ENCODE data around the gene APC. TPM values are rescaled to one million over a fixed set of nuclear protein-coding genes. Genes with fewer than 3 reads are reported as not detected.
A peak's percentile ranks its signal among the peaks of the same experiment; 100 is the strongest.

The APC gene
- total RNA-seq, 2 donors from 2014 or later: 17.4 to 24.5 TPM

DNA sequence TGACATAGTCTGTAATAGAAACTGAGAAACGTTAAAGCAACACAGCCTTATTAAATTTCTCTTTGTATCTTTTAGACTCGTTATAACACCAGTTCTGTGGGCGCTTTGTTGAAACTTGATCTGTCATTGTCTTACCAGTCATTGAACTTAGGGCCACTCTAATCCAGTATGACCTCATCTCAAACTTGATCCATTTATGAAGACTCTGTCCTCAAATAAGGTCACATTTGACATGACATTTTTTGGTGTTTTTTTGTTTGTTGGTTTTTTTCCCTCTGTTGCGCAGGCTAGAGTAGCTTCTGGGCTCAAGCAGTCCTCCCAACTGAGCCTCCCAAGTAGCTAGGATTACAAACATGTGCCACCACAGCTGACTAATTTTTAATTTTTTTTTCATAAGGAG, 5.9 kb downstream of the APC start:
- peaks cover 0 to 4% of the 10 kb centered on the region in 2 donors for H3K9me3 Mint-ChIP-seq
- ATAC-seq (no peak), DNase-seq (ENCODE audit: low spot score in 2 of 2) (no peak)
- peaks cover 0 to 5% of the 10 kb centered on the region in 2 donors for H3K36me3 Mint-ChIP-seq
- no peak overlapping the region for H3K27ac Mint-ChIP-seq

DNA sequence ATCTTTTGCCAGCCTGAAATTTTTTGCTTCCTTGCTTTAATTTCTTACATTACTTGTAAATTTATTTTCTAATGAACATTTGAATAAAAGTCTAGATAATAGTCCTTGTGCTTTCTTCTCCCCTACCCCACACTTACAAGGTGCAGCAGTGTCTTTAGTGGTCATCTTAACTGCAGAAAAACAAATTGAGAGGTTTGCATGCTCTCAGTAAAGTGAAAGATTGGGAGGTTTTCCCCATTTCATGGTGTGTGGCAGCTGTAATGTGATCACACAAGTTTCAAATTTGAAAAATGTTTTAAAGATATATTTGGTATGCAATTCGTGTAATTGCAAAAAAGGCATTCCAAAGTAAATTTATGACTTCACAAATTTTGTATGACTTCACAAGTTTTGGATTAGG, 14.7 kb downstream of the APC start:
- no peak for DNase-seq (ENCODE audit: low spot score in 2 of 2)
- Mint-ChIP-seq H3K9me3 (no peaks in the 10 kb centered on the region), H3K27ac (peak overlapping the region in 1 of 2 donors; percentile 24), H3K36me3 (no peaks in the 10 kb centered on the region)
- ATAC-seq: no peak

DNA sequence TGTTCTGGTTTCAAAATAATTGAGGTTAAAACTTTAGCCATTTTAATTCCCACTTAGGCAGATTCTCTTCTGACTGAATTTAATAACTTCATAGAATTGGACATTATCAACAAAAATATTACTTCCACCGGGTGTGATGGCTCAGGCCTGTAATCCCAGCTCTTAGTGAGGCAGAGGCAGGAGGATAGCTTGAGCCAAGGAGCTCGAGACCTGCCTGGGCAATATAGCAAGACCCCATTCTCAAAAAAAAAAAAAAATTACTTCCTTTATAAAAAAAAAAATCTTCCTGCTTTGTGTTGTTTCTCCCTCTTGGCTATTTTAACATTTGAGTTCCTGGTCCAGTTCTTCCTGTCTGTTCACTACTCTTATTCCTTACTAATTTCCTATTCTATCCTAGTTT, 18.0 kb downstream of the APC start:
- no peaks in the 10 kb centered on the region for H3K36me3 Mint-ChIP-seq
- DNase-seq (ENCODE audit: low spot score in 2 of 2) (no peak), ATAC-seq (no peak)
- no peak overlapping the region for H3K27ac Mint-ChIP-seq
- H3K9me3 Mint-ChIP-seq: no peaks in the 10 kb centered on the region

DNA sequence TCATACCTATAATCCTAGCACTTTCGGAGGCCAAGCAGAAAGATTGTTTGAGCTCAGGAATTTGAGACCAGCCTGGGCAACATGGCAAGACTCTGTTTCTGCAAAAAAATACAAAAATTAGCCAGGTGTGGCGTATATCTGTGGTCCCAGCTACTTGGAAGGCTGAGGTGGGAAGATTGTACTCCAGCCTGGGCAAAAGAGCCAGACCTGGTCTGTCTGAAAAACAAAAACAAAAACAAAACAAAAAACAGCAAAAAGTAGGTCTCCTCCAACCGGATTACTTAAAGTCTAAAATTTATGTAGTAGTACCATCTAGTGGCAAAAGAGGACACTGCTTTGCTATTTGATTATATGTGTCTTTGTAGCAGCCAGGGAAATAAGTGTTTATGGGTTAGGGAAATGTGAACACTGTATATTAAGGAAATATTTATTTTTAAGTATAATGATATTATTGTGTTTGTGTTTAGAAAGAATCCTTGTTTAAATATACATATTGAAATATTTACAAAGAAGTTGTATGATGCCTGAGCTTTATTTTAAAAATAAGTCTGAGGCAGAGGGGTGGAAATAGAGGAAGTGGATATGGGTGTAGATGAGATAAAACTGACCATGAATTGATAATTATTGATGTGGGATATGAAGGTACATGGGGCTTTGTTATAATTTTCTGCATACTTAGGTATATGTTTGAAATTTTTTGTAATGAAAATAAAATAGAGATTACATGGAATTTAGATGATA, 20.0 kb downstream of the APC start:
- H3K27ac Mint-ChIP-seq: no peak overlapping the region
- ATAC-seq (peak; percentile 60 to 64), DNase-seq (ENCODE audit: low spot score in 2 of 2) (no peak)
- H3K9me3 Mint-ChIP-seq: no peaks in the 10 kb centered on the region
- H3K36me3 Mint-ChIP-seq: no peaks in the 10 kb centered on the region

DNA sequence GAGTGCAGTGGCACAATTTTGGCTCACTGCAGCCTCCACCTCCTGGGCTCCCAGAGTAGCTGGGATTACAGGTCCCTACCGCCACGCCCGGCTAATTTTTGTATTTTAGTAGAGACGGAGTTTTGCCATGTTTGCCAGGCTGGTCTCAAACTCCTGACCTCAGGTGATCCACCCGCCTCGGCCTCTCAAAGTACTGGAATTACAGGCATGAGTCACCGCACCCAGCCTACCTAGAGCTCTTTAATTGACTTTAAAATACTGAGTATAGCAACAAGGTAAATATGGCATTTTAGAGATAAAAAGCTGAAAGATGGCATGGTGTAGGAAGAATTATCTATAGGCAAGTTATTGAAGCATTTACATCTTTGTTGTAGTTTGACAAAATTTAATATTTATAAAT, 21.0 kb downstream of the APC start:
- Mint-ChIP-seq H3K9me3 (no peaks in the 10 kb centered on the region), H3K27ac (no peak overlapping the region), H3K36me3 (no peaks in the 10 kb centered on the region)
- no peak for ATAC-seq
- no peak for DNase-seq (ENCODE audit: low spot score in 2 of 2)

DNA sequence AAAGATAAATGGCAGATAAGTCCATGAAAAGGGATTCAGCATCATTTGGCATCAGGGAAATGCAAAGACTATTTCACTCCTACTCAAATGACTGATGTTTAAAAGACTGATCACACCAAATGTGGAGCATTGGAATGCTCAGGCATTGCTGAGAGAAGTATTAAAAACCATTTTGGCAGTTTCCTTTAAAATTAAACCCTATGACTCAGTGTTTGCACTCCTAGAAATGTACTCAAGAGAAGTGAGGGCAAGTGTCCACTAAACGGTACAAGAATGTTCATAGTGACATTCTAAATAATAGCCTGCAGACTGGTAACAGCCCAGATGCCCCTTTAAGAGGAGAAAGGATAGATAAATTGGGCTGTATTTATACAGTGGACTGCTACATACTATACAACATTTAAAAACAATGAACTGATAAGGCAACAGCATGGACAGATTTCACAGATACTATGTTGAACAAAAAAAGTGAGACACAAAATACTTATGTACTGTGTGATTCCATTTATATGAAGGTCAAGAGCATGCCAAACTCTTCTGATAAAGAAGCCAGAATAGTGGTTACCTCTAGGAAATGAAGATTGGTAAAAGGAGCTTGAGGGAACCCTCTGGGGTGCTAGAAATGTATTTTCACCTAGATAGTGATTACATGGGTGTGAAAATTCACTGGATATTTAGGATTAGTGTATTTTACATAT, 24.6 kb downstream of the APC start:
- Mint-ChIP-seq H3K9me3 (no peaks in the 10 kb centered on the region), H3K27ac (no peak overlapping the region), H3K36me3 (no peaks in the 10 kb centered on the region)
- ATAC-seq (no peak), DNase-seq (ENCODE audit: low spot score in 2 of 2) (no peak)

DNA sequence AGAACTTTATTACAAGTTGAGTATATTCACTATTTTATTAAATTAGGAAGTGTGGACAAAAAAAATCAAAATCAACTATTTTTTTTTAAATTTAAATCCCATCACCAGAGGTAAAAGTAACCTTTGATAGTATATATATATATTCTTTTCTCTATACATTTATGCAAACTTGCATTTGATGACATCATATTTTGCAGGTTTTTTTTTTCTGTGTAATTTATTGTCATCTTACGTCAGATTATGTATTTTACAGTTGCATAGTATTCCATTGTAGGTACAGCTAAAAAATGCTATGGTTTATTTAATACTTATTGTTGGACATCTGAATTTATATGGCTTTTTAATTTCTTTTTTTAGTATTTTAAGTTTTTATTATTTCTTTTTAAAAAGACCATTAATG, 25.5 kb downstream of the APC start:
- Mint-ChIP-seq H3K9me3 (no peaks in the 10 kb centered on the region), H3K36me3 (no peaks in the 10 kb centered on the region), H3K27ac (no peak overlapping the region)
- ATAC-seq: no peak
- no peak for DNase-seq (ENCODE audit: low spot score in 2 of 2)

DNA sequence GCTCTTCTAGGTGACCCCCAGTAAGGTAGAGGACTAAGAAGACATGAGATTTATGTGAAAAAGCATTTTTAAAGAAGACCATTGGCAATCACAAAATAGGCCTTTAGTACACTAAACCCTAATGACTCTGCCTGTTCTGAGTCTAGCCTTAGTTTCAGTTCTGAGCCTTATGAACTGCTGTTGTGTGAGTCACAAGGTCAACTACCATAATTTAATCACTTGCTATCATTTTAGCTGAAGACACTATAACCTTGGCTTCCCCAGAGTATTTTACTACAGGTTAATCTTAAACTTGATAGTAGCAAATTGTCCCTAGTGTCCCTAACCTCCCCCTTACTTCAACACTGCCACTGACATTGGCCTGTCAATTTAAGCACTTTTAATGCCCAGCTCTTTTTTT, 34.4 kb downstream of the APC start:
- H3K36me3 Mint-ChIP-seq: no peaks in the 10 kb centered on the region
- peak overlapping the region; percentile 29 to 39 for H3K27ac Mint-ChIP-seq
- ATAC-seq (peak; percentile 61 to 91), DNase-seq (ENCODE audit: low spot score in 2 of 2) (no peak)
- H3K9me3 Mint-ChIP-seq: no peaks in the 10 kb centered on the region

DNA sequence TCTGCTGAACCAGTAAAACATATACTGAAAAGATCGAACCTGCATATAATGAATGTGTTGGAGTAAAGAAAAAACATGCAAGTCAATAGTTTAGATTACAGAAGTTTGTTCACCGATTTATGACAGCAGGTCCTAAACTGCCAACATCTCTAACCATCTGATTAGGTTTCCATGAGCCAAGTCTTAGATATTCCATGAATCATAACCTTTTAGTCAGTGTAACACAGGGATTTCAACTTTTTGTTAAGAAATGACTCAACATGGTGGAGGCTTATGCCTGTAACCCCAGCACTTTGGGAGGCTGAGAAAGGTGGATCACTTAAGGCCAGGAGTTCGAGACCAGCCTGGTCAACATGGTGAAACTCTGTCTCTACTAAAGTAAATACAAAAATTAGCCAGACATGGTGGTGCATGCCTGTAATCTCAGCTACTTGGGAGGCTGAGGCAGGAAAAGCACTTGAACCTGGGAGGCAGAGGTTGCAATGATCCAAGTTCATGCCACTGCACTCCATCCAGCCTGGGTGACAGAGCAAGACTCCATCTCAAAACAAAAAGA, 38.7 kb downstream of the APC start:
- H3K36me3 Mint-ChIP-seq: peaks cover 0 to 6% of the 10 kb centered on the region in 2 donors
- no peaks in the 10 kb centered on the region for H3K9me3 Mint-ChIP-seq
- DNase-seq (ENCODE audit: low spot score in 2 of 2) (no peak), ATAC-seq (peak in 1 of 2 donors; percentile 60)
- H3K27ac Mint-ChIP-seq: no peak overlapping the region

DNA sequence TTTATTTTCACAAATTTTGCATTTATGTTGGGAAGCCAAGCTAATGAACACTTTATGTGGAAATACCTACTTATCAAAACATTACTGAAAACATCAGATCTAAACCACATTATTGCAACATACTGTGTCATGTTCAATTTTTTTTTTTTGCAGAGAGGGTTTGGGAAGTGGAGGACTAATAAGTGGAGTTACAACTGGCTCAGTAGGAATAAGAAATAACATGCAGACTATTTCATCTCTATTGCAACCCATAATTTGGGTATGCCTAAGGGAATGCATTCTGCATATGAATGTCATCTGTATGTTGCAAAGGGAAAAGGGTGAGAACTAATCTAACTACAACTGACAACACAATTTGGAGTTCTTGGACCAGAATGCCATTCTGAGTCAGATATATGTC, 41.8 kb downstream of the APC start:
- Mint-ChIP-seq H3K36me3 (peaks cover 0 to 6% of the 10 kb centered on the region in 2 donors), H3K9me3 (no peaks in the 10 kb centered on the region), H3K27ac (no peak overlapping the region)
- DNase-seq (ENCODE audit: low spot score in 2 of 2): no peak
- ATAC-seq: peak in 1 of 2 donors; percentile 18

DNA sequence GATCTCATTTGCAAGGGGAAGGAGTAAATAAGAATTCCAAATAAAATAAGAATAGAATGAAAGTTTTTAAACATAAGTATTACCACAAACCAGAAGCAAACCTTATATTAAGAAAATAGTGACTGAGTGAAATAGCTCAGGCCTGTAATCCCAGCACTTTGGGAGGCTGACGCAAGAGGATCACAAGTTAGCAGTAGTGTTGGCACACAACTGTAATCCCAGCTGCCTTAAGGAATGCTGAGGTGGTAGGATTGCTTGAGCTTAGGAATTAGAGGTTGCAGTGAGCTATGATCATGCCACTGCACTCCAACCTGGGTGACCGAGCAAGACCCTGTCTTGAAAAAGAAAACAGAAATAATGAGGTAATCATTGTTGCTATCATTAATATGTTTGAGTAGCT, 47.0 kb downstream of the APC start:
- no peak for DNase-seq (ENCODE audit: low spot score in 2 of 2)
- no peaks in the 10 kb centered on the region for H3K9me3 Mint-ChIP-seq
- ATAC-seq: no peak
- no peaks in the 10 kb centered on the region for H3K36me3 Mint-ChIP-seq
- H3K27ac Mint-ChIP-seq: no peak overlapping the region

DNA sequence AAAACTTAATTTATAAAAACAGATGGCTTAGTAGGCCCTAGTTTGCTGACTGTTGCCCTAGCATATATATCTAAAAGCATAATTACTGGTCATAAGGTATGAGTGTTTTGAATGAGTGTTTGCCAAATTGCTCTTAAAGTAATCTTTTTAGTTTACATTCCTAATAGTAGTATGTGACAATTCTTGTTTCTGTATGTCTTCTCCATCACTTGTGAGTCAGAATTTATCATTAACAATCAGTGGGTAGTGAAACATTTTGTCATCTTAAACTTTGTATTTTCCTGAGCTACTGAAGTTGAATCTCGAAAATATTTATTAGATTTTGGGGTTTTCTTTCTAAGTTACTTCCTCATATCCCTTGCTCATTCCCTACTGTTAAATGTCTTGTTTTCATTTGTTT, 49.6 kb downstream of the APC start:
- H3K36me3 Mint-ChIP-seq: no peaks in the 10 kb centered on the region
- ATAC-seq: no peak
- no peak for DNase-seq (ENCODE audit: low spot score in 2 of 2)
- no peak overlapping the region for H3K27ac Mint-ChIP-seq
- no peaks in the 10 kb centered on the region for H3K9me3 Mint-ChIP-seq

DNA sequence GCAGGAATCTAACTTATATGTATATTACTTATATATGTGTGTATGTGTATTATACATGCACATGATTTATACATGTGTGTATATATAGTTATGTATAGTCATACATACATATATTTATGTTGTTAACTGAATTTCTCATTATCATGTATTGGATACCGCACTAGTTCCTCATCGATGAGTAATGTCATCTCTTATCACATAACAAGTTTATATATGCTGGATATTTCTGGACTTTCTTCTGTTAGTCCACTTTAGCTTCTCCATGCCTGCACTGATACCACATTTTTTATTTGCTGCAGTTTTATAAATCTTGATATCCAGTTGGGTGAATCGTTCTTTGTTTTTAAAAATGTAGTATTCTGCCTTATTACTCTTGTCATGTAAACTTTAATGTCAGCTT, 50.2 kb downstream of the APC start:
- DNase-seq (ENCODE audit: low spot score in 2 of 2): no peak
- Mint-ChIP-seq H3K27ac (no peak overlapping the region), H3K9me3 (no peaks in the 10 kb centered on the region), H3K36me3 (no peaks in the 10 kb centered on the region)
- no peak for ATAC-seq

DNA sequence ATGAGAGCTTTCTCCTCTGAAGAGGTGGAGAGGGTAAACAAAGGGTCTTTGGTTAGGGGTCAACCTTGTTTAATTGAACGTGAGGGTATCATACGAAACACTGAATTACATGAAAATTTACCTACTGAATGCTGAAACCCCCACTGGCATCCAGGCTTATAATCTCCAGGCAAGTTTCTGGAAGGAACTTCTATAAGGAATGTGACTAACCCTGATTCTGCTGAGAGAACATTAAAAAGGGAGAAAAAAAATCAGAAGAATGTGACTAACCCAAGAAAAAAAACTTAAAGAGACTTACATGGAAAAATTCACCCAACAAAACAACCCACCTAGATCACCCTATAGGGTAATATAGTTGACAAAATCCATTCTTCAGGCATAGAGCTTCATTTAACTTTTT, 55.5 kb downstream of the APC start:
- H3K36me3 Mint-ChIP-seq: peaks cover 4 to 8% of the 10 kb centered on the region in 2 donors
- H3K9me3 Mint-ChIP-seq: no peaks in the 10 kb centered on the region
- ATAC-seq: no peak
- peak overlapping the region in 1 of 2 donors; percentile 41 for H3K27ac Mint-ChIP-seq
- DNase-seq (ENCODE audit: low spot score in 2 of 2): no peak

DNA sequence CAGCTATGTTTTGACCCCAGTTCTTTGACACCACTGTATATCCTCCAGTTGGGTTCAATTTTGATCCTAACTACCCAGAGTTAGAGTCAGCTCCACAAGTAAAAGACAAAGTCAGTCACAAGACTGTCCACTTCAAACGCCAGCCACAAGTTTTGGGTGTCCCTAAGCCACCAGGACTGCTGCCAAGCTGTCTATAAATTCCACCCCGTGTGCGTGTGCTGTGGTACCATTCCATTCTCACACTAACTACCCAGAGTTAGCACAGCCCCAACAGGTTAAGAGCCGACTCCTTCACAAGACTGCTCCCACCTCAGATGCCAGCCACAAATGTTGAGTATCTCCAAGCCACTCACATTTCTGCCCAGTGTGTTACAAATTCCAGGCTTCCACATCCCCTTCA, 56.7 kb downstream of the APC start:
- no peak for ATAC-seq
- no peak for DNase-seq (ENCODE audit: low spot score in 2 of 2)
- Mint-ChIP-seq H3K36me3 (peaks cover 4 to 8% of the 10 kb centered on the region in 2 donors), H3K27ac (peak overlapping the region in 1 of 2 donors; percentile 68), H3K9me3 (no peaks in the 10 kb centered on the region)

DNA sequence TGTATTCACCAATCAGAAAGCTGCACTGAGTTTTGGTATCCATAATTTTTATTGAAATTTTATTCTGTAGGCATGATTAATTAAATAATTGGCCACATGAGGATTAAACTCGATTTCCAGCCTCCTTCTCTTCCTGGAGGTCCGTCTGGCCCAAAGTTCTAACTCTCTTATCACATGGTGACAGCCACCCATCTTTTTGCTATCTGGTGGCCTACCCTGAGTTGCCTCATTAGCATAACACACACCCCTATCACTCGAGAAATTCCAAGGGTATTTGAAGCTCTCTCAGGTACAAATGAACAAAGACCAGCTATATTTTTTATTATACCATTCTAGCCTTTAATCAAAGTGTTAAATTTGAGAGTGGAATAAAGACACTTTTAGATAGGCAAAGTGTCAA, 57.7 kb downstream of the APC start:
- ATAC-seq: no peak
- no peaks in the 10 kb centered on the region for H3K9me3 Mint-ChIP-seq
- no peak for DNase-seq (ENCODE audit: low spot score in 2 of 2)
- peaks cover 4 to 8% of the 10 kb centered on the region in 2 donors for H3K36me3 Mint-ChIP-seq
- peak overlapping the region in 1 of 2 donors; percentile 23 for H3K27ac Mint-ChIP-seq

DNA sequence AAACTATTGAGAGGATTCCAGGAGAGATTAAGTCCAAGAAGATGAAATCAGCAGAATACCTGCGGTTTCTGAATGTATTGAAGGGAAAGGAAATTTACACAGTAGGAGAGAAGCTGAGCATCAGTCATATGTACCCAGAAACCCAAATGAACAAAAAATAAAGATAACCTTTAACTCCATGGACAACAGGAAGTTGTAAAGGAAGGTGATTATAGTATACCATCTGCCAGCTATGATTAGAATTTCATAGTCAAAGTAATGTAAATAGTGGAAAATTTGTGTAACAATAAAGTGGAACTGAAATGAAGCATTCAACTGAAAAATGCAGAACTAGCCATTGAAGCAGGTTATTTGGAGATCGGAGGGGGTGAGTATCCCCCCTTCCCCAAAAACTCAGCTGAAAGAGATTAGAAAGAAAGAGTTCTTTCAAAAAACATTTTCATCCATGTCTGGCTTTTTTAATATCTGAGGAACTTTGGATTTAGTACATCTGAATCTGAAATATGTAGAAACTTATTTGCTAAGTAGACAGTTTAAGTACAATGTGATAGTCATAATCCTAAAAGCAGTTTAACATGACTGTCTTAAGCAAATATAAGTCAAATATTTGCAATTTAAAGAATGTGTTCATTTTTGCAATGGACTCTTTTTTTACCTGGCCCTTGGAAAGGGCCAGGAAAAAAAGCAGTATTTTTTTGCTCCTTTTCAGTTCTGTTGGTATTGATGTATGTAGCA, 58.4 kb downstream of the APC start:
- H3K36me3 Mint-ChIP-seq: peaks cover 4 to 8% of the 10 kb centered on the region in 2 donors
- ATAC-seq: no peak
- H3K9me3 Mint-ChIP-seq: no peaks in the 10 kb centered on the region

More for the DNA sequence above, 58.4 kb downstream of the APC start:
- DNase-seq (ENCODE audit: low spot score in 2 of 2): no peak
- H3K27ac Mint-ChIP-seq: peak overlapping the region in 1 of 2 donors; percentile 23
